Ovary (tissue), 3 donors: ENCODE results near the gene CSNK1G1.

Experiments
- CTCF ChIP-seq, 3 donors: fragments of 450-650 bp in 2 of 3; fragments of 200-600 bp in 1 of 3; IDR thresholded peaks; one replicate each; pipeline versions ENCODE4 v1.5.1 to v1.8.0; 2016 to 2022; ENCODE audit warnings: antibody characterized with exemption in 3 of 3, mild to moderate bottlenecking in 1 of 3
- POLR2A ChIP-seq: fragments of 450-650 bp; IDR thresholded peaks from one replicate; pipeline ENCODE4 v1.6.1; 2017; ENCODE audit warnings: antibody characterized with exemption, mild to moderate bottlenecking, moderate library complexity
- donor health status: DM: no; HTN: no; CAD: no.

DNA sequence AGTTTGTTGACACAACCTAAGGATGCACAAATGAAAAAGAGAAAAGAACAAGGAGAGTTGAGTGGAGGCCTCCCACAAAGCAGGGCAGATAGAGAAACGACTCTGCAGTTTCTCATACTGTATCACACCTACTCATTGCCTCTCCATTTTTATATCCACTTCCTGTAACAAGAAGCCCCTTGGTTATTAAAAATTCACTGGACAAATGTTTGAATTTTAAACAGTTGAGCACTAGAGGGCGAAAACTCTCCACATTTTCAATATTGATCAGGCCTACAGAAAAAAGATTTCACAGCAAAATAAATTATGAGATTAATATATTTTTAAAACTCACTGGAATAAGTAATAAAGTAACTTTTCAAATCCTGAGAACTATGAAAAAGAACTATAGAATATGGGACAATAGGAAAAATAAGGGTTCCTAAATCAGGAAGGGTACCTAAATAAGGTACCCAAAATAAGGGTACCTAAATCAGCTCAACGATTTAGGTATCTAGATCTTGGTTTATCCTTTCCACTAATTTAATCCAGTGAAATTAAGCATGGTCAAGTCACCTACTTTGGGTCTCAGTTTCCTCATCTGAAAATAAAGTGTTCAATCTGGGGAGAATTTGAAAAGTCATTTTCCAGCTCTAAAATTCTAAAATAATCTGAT lies 146.2 kb downstream of the CSNK1G1 start:
- TF ChIP-seq CTCF (IDR thresholded peaks at IDR 0.05) (peak in 1 of 3 donors; percentile 42), POLR2A (no peak)
